Neural crest cell (in vitro differentiated cells): ENCODE data around the gene HDAC4. TPM values are rescaled to one million over a fixed set of nuclear protein-coding genes. Genes with fewer than 3 reads are reported as not detected.
"Not testable (repeated sequence)": the region's sequence is repeated elsewhere in the genome, so short reads cannot be mapped to it uniquely, and the experiment has no call there.

Experiments
- DNase-seq: peaks from one replicate; pipeline ENCODE4 v3.0.0; 2021; ENCODE audit warnings: low read depth, mixed read lengths, low spot score
- H3K27ac Mint-ChIP-seq: one replicate; pipeline ENCODE4 v1.8.0; 2021; ENCODE audit warnings: mild to moderate bottlenecking, mixed read lengths; ENCODE audit not compliant: unreplicated experiment
- H3K27me3 Mint-ChIP-seq: 2 replicates; pipeline ENCODE4 v1.8.0; 2021; ENCODE audit warnings: low read depth, mild to moderate bottlenecking, mixed read lengths
- H3K36me3 Mint-ChIP-seq: 2 replicates; pipeline ENCODE4 v1.8.0; 2021; ENCODE audit warnings: low read depth, mild to moderate bottlenecking, mixed read lengths
- H3K4me1 Mint-ChIP-seq: 2 replicates; pipeline ENCODE4 v1.8.0; 2021; ENCODE audit warnings: mixed read lengths
- H3K4me3 Mint-ChIP-seq: one replicate; pipeline ENCODE4 v1.8.0; 2021; ENCODE audit warnings: mild to moderate bottlenecking, mixed read lengths
- H3K9me3 Mint-ChIP-seq: 2 replicates; pipeline ENCODE4 v1.8.0; 2021; ENCODE audit warnings: mixed read lengths
- total RNA-seq: library from RNA; stranded (reverse); gene quantifications from 2 replicates; pipeline ENCODE4 v1.2.1, GENCODE V29; 2021
- TF ChIP-seq, protein P1 (sequence below): fragments of 200-600 bp; sonication (generic); conservative IDR thresholded peaks from 2 replicates; pipeline ENCODE4 v1.5.0; 2021; ENCODE audit warnings: antibody characterized with exemption, mild to moderate bottlenecking

HDAC4 gene
- total RNA-seq, 1 donor from 2014 or later = 52.1 TPM

DNA sequence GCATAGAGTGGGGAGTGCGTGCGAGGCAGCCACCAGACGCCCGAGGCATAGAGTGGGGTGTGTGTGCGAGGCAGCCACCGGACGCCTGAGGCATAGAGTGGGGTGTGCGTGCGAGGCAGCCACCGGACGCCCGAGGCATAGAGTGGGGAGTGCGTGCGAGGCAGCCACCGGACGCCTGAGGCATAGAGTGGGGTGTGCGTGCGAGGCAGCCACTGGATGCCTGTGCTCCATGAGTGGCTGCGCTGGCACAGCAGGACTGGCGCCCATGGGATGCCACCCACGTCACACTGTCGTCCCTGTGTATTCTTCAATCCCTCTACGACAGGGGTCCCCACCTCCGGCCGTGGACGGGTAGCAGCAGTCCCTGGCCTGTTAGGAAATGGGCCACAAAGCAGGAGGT is 221.9 kb downstream of the HDAC4 start:
- H3K4me3 Mint-ChIP-seq = no peak overlapping the region
- peaks cover 7% of the 10 kb centered on the region for H3K9me3 Mint-ChIP-seq
- no peak for DNase-seq
- H3K27me3 Mint-ChIP-seq = no peaks in the 10 kb centered on the region
- H3K27ac Mint-ChIP-seq = no peak overlapping the region
- peaks cover 45% of the 10 kb centered on the region for H3K36me3 Mint-ChIP-seq
- TF ChIP-seq, protein P1, sequence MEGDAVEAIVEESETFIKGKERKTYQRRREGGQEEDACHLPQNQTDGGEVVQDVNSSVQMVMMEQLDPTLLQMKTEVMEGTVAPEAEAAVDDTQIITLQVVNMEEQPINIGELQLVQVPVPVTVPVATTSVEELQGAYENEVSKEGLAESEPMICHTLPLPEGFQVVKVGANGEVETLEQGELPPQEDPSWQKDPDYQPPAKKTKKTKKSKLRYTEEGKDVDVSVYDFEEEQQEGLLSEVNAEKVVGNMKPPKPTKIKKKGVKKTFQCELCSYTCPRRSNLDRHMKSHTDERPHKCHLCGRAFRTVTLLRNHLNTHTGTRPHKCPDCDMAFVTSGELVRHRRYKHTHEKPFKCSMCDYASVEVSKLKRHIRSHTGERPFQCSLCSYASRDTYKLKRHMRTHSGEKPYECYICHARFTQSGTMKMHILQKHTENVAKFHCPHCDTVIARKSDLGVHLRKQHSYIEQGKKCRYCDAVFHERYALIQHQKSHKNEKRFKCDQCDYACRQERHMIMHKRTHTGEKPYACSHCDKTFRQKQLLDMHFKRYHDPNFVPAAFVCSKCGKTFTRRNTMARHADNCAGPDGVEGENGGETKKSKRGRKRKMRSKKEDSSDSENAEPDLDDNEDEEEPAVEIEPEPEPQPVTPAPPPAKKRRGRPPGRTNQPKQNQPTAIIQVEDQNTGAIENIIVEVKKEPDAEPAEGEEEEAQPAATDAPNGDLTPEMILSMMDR = no peak
- peaks cover 17% of the 10 kb centered on the region for H3K4me1 Mint-ChIP-seq

DNA sequence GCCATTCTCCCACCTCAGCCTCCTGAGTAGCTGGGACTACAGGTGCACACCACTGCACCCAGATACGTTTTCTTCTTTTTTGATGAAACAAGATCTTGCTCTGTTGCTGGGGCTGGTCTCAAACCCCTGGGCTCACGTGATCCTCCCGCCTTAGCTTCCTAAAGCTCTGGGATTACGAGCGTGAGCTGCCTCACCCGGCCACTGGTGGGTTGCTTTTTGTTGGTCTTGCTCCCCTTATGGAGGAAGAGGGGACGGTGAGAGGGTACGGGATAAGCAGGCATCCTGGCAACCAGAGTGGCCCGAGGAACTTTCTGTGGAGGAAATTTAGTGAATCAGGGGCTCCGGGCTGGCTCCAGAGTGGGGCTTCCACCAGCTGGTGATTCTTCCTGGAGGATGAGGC is 222.3 kb downstream of the HDAC4 start:
- peaks cover 13% of the 10 kb centered on the region for H3K4me1 Mint-ChIP-seq
- TF ChIP-seq, protein P1 = no peak
- H3K36me3 Mint-ChIP-seq = peaks cover 48% of the 10 kb centered on the region
- peaks cover 10% of the 10 kb centered on the region for H3K9me3 Mint-ChIP-seq
- H3K27ac Mint-ChIP-seq = peak overlapping the region; percentile 67
- no peaks in the 10 kb centered on the region for H3K27me3 Mint-ChIP-seq
- H3K4me3 Mint-ChIP-seq = no peak overlapping the region
- no peak for DNase-seq

DNA sequence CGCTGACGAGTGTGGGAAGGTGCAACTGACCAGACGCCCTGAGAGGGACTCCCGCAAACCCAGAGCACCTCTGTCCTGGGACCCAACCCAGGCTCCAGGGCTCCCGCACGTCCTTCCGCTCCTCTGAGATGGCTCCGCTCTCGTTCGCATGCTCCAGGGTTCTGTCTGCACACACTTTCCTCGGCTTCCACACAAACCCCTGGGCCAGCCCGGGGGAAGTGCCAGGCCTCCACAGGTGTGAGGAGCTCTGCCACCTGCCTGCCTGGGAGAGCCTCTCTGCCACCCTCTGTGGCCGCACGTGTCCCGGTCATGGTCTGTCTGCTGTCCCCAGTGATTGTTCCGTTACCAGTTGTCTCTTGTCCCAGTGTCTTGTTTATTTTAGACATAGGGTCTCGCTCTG is 222.9 kb downstream of the HDAC4 start:
- DNase-seq = no peak
- Mint-ChIP-seq H3K27me3 (no peaks in the 10 kb centered on the region), H3K27ac (no peak overlapping the region), H3K36me3 (peaks cover 50% of the 10 kb centered on the region), H3K4me1 (peaks cover 10% of the 10 kb centered on the region), H3K4me3 (no peak overlapping the region), H3K9me3 (peaks cover 15% of the 10 kb centered on the region)
- TF ChIP-seq, protein P1 = no peak

DNA sequence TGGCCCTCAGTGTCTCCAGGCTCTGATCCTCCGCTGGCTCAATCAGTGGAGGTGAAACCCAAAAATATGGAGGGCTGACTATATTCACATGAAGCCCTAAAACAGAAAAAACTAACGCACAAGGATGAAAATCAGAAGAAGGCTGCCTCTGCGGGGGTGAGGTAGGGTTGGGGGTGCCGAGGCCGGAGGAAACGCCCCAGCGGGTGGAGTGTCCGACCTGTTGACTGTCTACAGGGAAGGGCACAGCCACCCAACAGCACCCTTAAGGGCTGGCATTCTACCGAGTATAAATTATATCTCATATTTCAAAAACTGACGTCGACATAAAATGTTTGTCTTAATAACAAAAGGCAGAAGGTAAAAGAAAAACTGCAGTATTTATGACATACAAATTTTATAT is 223.5 kb downstream of the HDAC4 start:
- TF ChIP-seq, protein P1 = no peak
- Mint-ChIP-seq H3K36me3 (peaks cover 56% of the 10 kb centered on the region), H3K4me1 (peaks cover 4% of the 10 kb centered on the region), H3K27me3 (no peaks in the 10 kb centered on the region), H3K27ac (no peak overlapping the region), H3K9me3 (peaks cover 19% of the 10 kb centered on the region), H3K4me3 (no peak overlapping the region)
- no peak for DNase-seq

DNA sequence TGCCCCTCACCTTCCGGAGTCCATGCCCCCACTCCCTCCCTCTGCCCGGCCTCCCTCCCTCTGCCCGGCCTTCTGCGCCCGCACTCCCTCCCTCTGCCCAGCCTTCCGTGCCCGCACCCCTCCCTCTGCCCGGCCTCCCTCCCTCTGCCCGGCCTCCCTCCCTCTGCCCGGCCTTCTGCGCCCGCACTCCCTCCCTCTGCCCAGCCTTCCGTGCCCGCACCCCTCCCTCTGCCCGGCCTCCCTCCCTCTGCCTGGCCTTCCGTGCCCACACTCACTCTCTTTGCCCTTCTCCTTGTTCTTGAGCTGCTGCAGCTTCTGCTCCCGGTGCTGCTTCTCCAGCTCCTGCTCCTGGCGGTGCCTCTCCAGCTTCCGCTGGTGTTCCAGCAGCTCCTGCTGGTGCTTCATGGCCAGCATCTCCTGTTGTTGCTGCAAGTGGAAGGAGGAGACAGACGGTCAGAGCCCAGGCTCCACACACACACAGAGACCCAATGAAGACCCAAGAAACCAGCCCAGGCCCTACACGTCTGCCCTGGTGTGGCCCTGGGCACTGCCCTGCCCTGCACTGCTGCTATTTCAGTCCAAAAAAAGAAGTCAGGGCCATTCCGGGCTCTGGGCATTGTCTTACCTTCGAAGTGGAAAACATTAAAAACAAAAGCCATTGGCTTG is 224.5 kb downstream of the HDAC4 start:
- not testable (repeated sequence) for H3K27me3 Mint-ChIP-seq, DNase-seq, H3K4me3 Mint-ChIP-seq, H3K4me1 Mint-ChIP-seq, H3K27ac Mint-ChIP-seq
- Mint-ChIP-seq H3K36me3 (peaks cover 62% of the 10 kb centered on the region), H3K9me3 (peaks cover 24% of the 10 kb centered on the region)

DNA sequence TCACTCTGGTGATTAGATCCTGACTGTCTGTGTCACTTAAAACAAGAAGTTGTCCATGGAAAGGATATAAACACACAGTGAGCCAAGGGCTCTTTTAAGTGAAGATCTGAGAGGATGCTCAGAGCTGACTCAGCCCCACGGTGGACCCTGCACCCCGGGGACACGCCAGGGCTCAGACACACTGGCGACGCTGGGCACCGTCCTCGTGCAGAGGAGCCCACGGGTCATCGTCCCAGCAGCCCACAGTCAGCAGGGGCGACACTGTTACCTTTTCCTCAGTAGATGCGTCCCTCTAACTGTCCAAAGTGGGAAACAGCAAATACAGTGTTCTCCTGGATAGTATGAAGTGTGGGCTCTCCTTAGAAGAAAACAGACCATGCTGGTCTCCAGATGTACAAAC is 225.6 kb downstream of the HDAC4 start:
- no peaks in the 10 kb centered on the region for H3K27me3 Mint-ChIP-seq
- TF ChIP-seq, protein P1 = no peak
- H3K27ac Mint-ChIP-seq = no peak overlapping the region
- no peak overlapping the region for H3K4me3 Mint-ChIP-seq
- DNase-seq = no peak
- H3K36me3 Mint-ChIP-seq = peaks cover 72% of the 10 kb centered on the region
- H3K4me1 Mint-ChIP-seq = no peaks in the 10 kb centered on the region
- H3K9me3 Mint-ChIP-seq = peaks cover 29% of the 10 kb centered on the region
